GM21717 (cell line): Measurements from ENCODE around the gene FAM174B.

ENCODE experiments used
- ATAC-seq: cut with Tn5 transposase; IDR thresholded peaks from one replicate; pipeline ENCODE4 v1.9.1; 2021; ENCODE audit warnings: mild to moderate bottlenecking, moderate library complexity; ENCODE audit not compliant: unreplicated experiment

FAM174B gene

DNA sequence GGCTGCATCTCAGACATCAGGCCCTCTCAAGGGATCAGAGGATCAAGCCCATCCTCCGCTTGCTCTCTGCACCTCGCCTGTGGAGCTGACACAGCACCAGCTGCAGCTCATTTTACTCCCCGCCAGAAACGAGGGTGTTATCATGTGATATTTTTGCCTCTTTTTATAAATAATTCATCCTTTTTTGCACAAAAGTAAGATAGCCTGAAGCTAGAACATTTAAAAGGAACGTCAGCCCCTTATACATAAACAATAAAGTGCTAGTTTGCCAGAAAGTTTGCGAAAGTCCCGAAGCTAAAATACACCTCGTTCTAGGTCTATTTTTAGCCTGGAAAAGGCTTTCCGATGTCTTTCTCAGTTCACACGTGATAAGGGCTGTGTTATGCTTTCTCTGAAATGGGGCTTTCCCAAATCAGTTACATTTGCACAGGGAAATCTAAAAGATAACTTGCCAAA lies 9.6 kb upstream of the FAM174B start:
- no peak for ATAC-seq

DNA sequence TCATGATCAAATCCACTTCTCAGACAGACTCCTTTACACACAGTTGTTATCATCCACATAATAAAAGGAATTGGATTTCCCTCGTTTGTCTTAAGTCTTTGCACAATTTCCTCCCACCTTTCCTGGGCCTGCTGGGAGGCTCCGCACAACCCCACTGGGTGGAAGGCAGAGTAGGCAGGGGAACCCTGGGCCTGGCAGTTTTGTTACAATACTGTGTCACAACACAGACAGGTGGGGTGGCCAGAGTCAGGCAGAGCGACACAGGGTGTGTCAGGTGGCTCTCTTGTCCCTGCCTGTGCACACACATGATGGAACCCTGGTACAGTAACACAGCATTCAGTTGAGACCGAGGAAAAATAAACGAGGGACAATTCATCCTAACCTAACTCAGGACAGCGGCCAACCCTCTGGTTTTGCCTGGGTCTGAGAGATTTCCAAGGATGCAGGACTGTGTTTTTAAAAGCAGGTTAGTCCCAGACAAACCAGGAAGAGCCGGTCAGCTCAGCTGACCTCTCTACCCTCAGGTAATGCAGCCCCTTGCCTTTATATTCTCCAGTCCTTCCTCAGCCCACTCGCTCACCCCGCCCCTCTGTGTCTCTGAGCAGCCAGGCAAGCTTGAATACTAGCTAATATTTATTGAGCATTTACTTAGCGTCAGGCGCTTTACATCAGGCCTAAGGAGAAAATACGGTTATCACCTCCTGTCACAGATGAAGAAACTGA lies 8.8 kb upstream of the FAM174B start:
- no peak for ATAC-seq

DNA sequence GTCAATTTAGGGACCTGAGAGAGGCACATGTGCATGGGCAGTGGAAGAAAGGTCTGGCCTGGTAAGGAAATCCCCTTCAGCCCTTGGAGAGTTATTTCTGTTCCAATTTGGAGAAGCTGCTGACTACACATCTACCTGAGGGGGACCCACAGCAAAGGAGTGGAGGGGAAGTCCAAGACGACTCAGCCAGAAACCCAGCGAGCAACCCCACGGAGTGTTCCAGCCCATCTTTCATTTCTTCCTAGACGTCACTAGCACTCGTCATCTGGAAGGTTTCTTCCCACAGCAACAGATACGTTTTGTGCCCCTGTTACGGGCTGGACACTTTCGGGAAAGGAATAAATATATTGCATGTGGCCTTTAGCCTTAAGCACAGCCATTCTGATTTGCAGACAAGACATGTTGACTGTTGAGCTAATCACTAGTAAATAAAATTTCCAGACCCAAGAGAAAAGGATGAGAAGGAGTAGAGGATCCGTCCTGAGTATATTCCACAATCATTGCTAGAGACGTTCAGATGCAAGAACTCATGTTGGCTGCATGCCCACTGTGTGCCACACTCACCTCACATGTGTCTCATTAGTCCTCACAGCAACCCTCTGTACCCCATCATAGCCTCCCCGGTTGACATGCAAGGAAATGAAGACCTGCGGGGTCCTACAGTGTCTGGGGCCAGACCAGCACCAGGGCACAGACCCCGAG lies 7.8 kb upstream of the FAM174B start:
- ATAC-seq = peak; percentile 83

DNA sequence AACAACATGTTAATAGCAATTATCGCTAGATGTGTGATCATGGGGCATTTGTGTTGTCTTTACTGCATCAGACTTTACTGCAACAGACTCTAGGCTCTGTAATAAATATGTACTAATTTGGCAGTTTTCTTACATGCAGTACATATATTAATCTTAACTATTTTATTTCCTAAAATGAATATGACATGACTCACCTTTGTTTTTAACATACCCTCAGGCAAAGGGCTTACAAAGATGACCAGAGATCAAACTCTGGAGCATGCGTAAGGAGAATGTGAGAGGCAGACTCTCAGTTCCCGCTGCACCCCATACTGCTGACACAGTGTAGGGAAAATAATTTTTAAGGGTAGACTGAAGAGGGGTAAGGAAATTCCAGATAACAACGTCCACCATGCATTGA lies 7.2 kb upstream of the FAM174B start:
- ATAC-seq = peak; percentile 27

DNA sequence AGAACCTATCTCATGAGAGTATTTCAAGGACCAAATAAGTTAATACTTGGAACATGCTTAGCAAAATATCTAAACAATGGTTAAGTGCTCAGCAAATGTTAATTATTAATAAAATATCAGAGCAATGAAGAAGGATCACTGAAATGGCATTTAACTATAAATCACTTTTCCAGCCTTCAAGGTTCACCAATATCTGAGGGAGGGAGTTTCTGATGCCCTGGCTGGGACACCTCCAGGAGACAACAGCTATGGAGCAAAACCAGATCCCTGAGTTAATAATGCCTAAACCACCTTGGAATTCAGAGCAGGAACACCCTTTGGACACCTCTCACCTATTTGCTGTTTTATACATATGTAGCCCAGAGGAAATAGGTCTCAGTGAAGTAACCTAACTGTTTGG lies 6.4 kb upstream of the FAM174B start:
- ATAC-seq = no peak

DNA sequence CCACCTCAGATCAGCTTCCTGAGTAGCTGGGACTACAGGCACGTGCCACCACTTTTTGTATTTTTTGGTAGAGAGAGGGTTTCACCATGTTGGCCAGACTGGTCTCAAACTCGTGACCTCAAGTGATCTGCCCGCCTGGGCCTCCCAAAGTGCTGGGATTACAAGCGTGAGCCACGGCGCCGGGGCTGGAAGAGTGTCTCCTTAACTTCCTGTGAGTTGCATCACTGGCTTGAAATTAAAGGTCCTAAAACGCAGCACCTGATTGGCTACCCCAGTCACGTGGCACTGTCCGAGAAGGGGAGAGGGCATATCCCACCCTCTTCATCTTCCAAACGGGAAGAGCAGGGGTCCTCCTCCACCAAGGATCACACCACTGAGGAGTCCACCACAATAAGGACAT lies 5.5 kb upstream of the FAM174B start:
- no peak for ATAC-seq

DNA sequence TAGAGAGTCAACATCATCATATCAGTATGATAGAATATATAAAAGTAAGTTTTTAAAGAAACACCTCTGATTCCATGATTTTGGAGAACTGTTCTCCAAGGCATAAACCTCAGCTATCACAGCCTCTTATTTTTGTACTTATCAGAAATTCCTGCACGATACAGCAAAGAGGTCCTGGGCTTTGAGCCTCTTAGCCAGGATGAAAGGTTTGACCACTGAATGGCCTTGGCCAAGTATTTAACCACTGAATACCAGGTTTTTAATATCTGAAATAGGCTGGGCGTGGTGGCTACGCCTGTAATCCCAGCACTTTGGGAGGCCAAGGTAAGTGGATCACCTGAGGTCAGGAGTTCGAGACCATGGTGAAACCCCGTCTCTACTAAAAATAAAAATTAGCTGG lies 1.9 kb upstream of the FAM174B start:
- no peak for ATAC-seq

DNA sequence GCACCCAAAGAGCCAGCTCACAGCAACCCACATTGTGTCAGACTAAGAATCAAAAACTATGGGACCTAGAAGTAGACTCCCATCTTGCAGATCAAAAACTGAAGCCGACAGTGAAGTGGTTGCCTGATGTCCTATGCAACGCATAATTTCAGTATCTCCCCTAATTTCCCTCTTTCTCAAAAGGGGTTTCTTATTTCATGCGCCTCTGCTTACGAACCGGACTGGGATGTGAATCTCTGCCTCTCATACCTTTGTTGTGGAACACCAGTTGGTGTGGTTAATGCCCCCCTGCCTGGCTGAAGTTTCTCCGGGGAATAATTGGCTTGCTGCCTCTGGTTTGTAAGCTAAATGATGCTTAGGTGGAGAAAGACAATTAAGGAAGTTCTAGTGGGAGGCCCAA lies 514 bp upstream of the FAM174B start:
- ATAC-seq = no peak

DNA sequence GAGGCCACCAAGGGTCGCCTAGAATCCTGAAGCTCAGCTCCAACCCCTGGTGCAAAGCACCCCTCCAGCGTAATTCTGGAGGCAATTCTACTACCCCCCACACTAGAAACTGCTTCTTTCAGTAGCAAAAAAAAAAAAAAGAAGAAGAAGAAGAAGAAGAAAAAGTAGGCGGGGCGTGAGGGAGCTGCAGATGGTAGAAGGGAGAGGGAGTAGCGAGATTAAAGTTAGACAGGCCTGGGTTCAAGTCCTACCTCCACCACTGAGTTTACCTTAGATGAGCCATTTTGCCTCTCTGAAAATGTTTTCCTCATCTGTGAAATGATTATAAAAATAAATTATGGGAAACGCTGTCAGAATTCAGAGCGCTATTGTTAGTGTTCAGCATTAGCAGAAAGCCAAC lies 913 bp downstream of the FAM174B start:
- ATAC-seq = no peak

DNA sequence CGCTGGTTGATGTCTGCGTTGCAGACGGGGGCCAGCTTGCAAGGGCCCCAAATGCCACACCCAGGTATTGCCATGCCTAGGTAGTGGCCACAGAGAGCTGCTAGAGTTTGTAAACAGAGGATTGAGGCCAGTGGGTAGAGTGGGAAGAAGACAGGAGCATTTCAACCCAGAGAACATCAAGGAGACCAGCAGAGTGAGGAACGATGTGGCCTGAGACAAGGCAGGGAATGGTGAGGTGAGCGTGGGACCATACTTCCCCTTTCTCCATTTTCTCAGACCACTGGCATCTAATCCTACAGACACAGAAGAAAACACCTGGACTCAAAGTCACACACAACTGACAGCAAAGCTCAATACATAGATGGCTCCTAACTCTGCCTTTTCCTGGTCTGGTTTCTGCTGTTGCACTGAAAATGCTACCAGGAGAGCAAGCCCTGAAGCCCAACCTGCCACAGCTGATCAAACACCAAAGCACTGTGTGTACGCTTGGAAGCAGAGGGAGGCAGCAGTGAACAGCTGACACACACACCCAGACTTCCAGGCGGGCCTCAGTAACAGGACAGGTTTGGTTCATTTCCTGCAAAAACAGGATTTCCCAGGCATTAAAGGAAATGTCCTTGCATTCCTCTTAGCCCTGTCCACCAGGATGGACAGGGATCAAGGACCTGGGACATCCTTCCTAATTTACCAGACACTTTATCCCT lies 1.6 kb downstream of the FAM174B start:
- ATAC-seq = no peak

DNA sequence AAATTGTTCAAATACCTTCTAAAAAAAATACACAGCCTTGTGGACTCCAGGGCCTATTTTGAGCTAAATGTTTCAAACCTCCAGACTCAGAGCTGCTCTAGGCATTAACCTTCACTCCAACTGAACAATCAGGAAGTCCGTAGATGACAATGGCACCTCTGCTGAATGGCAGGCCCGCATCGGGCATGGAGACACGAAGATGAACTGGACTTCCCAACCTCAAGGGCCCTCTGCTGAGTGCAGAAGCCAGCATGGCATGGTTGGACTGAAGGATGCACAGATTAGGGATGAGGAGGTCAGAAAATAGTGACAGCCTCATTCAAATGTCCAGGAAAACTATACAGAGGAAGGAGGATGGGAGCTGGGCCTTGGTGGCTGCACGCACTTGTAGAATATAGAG lies 2.2 kb downstream of the FAM174B start:
- ATAC-seq = no peak

DNA sequence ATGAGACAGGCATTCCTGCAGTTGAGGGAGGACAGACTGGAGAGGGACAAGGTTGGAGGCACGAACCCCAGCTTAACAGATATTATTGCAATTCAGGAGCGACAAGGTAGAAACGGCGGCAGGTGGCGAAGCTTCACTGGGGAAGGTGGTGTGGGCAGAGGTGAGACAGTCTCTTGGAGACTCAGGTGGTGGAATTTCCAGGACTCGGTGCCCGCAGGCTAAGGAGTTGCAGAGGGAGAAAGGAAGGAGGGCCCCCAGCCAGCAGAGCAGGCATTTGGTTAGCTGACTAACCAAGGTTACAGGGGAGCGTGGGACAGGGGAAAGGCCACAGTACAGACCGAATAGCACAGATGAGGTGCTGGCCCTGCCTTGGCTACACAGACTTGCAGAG lies 3.0 kb downstream of the FAM174B start:
- no peak for ATAC-seq

DNA sequence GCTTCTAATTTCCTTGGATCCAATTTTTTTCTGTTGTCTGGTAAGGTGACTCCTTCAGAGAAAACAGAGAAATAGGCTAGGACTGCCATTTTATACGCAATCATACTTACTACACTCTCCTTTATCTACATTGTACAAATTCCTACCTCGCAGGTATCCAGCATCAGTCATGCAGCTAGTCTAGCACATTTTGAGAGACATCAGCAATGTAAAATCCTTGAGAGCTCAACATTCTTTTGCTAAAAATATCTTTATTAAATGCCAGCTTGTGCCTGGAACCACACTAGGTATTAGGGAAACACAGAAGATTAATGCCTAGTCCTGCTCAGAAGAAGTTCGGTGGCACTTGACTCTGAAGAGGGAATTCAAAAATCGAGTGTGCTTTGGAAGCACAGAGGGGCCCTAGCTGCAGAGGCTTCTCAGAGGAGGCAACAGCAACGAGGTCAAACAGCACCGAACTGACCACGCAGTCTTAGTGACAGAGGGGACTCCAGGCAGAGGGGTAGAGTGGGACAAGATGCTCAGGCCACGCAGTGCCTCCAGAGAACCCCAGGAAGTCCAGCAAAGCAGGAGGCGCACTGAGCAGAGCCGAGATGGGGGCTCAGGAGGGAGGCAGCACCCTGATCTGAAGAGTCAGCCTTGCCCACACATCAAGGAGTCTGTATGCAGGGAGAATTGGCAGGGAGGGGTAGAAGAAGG lies 3.5 kb downstream of the FAM174B start:
- no peak for ATAC-seq

DNA sequence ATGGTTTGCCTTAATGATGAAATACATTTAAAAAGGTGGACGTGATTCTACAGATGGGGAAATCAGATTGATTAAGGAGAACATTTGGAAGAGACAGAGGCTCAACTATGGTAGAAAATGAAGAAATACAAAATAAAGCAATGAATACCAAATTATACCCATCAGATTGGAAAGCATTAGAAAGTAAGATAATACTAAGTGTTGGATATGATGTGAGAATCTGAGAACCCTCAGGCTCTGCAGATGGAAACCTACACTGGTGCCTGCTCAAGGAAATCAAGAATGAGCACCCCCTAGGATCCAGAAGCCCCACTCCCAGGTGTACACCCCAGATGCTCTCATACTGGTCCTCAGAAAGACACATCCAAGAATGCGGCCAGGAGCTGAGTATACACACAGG lies 4.6 kb downstream of the FAM174B start:
- no peak for ATAC-seq

DNA sequence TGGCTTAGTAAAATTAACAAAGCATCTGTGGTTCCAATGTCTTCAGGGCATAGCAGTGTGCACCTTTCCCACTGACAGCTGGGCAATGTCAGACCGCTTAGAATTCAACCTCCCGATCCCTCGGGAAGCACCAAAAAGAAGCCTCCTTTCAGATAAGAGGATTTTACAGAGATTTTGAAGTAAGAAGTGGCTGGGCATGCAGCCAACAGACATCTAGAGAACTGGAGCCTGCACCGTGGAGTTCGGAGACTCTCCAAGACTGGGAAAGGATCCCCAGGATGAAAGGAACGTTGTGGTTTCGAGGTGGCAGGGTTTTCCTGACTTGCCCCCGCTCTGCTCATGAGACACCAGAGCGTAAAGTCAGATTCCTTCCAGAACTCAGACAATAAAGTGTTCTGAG lies 5.3 kb downstream of the FAM174B start:
- ATAC-seq = no peak

DNA sequence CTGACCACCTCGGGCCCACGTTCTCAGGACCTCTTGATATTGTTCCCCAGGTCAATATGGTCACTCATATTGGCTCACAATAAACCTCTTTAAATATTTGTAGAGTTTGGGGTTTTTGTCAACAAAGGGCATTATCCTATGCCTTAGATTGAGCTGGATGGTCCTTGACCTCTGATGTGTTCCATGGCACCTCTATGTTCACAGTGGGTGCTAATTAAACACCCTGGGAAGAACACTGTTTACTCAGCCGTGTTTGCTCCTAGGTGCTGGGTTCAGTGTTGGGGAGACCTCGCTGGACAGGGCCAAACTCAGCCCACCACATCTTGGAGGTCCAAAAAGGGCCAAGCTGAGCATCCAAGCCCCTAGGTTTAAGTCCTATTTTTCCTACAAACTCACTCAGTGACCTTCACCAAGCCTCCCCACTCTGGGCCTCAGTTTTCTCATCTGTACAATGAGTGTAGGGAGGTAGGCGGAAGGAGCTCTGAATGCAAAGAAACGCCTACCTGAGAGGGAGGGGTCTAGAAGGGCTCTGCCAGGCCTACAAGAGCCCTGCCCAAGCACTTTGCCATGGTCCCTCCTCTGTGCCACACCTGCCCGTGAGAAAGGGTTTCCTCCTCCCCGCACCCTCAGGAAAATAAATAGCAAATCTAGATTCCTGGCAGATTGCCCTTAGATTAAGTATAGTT lies 7.2 kb downstream of the FAM174B start:
- ATAC-seq = no peak

DNA sequence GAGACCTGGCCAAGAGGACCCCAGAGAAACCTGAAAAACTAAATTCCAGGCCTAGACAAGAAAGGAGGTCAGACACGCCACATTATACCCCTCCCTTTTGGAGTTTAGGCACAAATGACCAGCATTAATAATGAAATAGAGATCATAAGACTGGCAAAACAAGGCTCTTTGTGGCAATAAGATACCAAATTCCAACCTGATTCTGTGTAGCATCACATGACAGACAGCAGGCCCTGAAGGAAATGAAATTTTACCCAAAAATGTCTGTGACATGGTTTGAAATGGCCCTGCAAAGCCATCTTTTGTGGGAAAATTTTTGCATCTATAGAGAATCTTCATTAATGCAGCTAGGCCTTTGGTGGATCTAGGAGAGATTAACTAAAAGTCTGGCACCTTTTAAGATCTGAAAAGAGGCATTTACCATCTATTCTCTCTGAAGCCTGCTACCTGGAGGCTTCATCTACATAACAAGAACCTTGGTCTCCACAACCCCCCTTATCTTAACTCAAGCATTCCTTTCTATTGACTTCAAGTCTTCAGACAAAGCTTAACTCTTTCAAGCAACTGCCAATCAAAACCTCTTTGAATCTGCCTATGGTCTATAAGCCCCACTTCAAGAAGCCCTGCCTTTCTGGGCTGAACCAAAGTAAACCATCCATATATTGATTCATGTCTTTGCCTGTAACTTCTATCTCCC lies 8.0 kb downstream of the FAM174B start:
- ATAC-seq = no peak

DNA sequence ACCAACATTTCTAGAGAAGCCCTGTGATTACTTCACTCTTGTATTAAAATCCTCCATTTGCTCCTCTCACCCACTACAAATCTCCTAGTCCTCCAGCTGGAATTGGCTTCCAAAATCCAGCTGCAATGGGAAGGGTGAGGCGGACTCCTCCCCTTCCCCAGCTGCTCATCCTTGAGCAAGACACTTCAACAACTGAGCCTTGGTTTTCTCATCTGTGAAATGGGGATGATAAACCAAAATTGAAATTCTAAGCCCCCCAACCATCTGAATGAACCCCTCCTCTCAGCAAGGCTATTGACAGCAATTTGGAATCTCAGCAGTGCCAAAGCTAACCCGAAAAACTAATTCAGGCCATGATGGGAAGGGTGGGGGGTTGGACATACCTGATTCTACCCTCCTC lies 9.4 kb downstream of the FAM174B start:
- ATAC-seq = no peak

DNA sequence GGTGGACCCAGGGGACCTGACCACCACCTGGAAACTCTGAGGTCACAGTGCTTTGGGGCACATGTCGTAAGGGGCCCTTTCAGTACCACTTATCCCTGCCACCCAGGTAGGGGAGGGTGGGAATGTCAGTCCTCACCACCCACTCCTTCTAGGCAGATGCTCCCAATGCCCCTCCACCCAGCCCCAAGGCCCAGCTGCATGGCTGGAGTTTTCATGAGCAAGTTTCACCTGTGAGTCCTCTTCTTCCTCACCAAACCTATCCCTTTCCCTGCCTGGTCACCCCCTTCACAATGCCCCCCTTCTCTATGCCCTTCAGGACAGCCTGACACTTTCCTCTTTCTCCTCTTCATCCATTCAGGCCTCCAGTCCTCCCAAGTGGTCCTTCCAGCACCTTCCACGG lies 9.8 kb downstream of the FAM174B start:
- no peak for ATAC-seq

DNA sequence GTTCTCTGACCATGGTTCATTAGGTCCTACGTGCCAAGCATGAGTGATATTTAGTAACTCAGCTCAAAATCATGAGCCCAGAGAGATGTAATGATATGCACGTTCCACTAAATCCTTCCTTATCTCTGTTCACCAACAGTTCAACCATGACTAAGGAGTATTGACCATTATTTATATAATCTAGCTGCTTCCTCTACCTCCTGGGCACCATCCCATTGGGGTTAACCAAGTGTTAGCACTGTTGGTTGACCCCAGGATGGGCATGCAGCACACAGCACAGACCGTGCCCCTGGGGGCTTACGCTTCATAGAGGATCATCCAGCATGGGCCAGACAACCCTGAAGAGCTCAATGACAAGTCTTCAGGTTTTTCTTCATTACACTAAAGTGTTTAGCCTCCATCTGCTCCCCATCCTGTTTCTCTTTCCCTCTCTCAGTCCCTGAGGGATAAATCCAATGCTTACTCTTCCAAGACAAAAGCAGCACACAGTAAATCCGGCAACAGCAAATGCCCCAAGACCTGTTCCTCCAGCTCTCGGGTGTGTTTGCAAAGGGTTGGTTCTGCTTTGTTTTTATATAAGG lies 10.4 kb downstream of the FAM174B start:
- ATAC-seq = no peak
